ENCODE measurements around the gene YIPF7. TPM values are rescaled to one million over a fixed set of nuclear protein-coding genes. Genes with fewer than 3 reads are reported as not detected.

The YIPF7 gene
- total and polyA plus RNA-seq, 9 of the 15 experiments (the other 6 are each of a cell fraction or from before 2014, with no cell fraction given): 0.14 TPM; not detected in 8

DNA sequence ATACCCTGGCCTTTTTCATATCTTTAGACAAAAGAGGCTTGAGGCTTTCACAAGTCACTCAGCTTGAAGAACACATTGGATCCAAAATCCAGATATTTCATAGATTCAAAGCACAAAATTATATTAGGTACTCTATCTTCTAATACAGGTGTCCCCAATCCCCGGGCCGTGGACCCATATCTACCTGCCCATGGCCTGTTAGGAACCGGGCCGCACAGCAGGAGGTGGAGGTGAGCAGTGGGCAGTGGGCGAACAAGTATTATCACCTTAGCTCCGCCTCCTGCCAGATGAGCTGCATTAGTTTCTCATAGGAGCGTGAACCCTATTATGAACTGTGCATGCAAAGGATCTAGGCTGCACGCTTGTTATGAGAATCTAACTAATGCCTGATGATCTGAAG lies 18.7 kb downstream of the YIPF7 start:
- Histone ChIP-seq H3K36me3 (ENCODE audit: control insufficient read depth, insufficient read depth, low read length) (no peaks in the 10 kb centered on the region), H2AFZ (ENCODE audit: low read depth, low read length) (no peak overlapping the region), H3K79me2 (ENCODE audit: control insufficient read depth, insufficient read depth, low read length) (no peaks in the 10 kb centered on the region), H3K4me1 (replicated peaks in 1 of 2; ENCODE audit: control insufficient read depth in 2 of 2, insufficient read depth in 2 of 2, low read length in 2 of 2) (no peaks in the 10 kb centered on the region), H3K27me3 (ENCODE audit: control insufficient read depth in 2 of 2, insufficient read depth in 2 of 2, low read length in 2 of 2) (no peaks in the 10 kb centered on the region), H4K20me1 (replicated peaks; ENCODE audit: control insufficient read depth, insufficient read depth, low read length) (no peaks in the 10 kb centered on the region), H3K27ac (ENCODE audit: extremely low read depth, low read depth, low read length) (no peak overlapping the region), H3K4me2 (ENCODE audit: insufficient read depth, low read length) (no peak overlapping the region), H3K9me1 (ENCODE audit: control insufficient read depth, insufficient read depth, low read length) (no peaks in the 10 kb centered on the region), H3K9me3 (replicated peaks; ENCODE audit: control insufficient read depth, insufficient read depth, low read depth, low read length) (no peaks in the 10 kb centered on the region), H3K4me3 (no peak overlapping the region), H3K9ac (ENCODE audit: insufficient read depth in 1 of 2, low read depth in 2 of 2, low read length in 2 of 2) (no peak overlapping the region)
- no TSS peak for BruUV-seq (replicated peaks)
- intact Hi-C loops (cut with micrococcal nuclease) (no loop called here), in situ Hi-C loops (cut with MboI) (no loop called here)
- ChIA-PET CTCF (ENCODE audit: low intra/inter-chr PET ratio) (no interaction called here), POLR2A (no interaction called here)
- FAIRE-seq: no peak
- WGBS (ENCODE audit: insufficient coverage, low coverage, missing lambda C conversion rate): 1% methylated on average over 8 of the region's 8 CpGs
- no peak for TF ChIP-seq ZNF146 (CRISPR knock-in tag; IDR thresholded peaks at IDR 0.05; ENCODE audit: unreplicated experiment)
- TF ChIP-seq HDAC6 (IDR thresholded peaks at IDR 0.05; ENCODE audit: low read depth, low read length): no peak
- no peak for TF ChIP-seq HDAC3 (IDR thresholded peaks at IDR 0.05; ENCODE audit: borderline replicate concordance, partially characterized antibody)
- TF ChIP-seq ZSCAN29 (IDR thresholded peaks at IDR 0.05): no peak
- no peak for TF ChIP-seq C11orf30 (IDR thresholded peaks at IDR 0.05; ENCODE audit: low read depth)
- no peak for TF ChIP-seq PPARD (CRISPR knock-in tag; IDR thresholded peaks at IDR 0.05)
- TF ChIP-seq MCM2 (IDR thresholded peaks at IDR 0.05; ENCODE audit: low read depth): no peak
- no peak for TF ChIP-seq TBP (optimal IDR thresholded peaks at IDR 0.05; ENCODE audit: low read depth, low read length)
- no peak for TF ChIP-seq JUN (IDR thresholded peaks at IDR 0.05; ENCODE audit: borderline replicate concordance, low read depth, low read length)
- no peak for TF ChIP-seq JUN (CRISPR knock-in tag; IDR thresholded peaks at IDR 0.05; ENCODE audit: borderline replicate concordance)
- TF ChIP-seq PHF20 (IDR thresholded peaks at IDR 0.05; ENCODE audit: partially characterized antibody): no peak
- TF ChIP-seq HNRNPL (IDR thresholded peaks at IDR 0.05; ENCODE audit: low read depth, low read length): no peak
- TF ChIP-seq, protein P1, sequence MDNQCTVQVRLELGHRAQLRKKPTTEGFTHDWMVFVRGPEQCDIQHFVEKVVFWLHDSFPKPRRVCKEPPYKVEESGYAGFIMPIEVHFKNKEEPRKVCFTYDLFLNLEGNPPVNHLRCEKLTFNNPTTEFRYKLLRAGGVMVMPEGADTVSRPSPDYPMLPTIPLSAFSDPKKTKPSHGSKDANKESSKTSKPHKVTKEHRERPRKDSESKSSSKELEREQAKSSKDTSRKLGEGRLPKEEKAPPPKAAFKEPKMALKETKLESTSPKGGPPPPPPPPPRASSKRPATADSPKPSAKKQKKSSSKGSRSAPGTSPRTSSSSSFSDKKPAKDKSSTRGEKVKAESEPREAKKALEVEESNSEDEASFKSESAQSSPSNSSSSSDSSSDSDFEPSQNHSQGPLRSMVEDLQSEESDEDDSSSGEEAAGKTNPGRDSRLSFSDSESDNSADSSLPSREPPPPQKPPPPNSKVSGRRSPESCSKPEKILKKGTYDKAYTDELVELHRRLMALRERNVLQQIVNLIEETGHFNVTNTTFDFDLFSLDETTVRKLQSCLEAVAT (IDR thresholded peaks at IDR 0.05): no peak
- TF ChIP-seq POU5F1 (IDR thresholded peaks at IDR 0.05; ENCODE audit: borderline replicate concordance, low read depth, low read length, partially characterized antibody): no peak
- no peak for TF ChIP-seq ZBTB8A (IDR thresholded peaks at IDR 0.05; ENCODE audit: partially characterized antibody)
- TF ChIP-seq ZNF436 (CRISPR knock-in tag; IDR thresholded peaks at IDR 0.05): no peak
- no peak for TF ChIP-seq TEAD2 (tag; IDR thresholded peaks at IDR 0.05)
- no peak for TF ChIP-seq ARID1B (IDR thresholded peaks at IDR 0.05)
- TF ChIP-seq CHD2 (IDR thresholded peaks at IDR 0.05; ENCODE audit: low read depth, low read length): no peak
- no peak for TF ChIP-seq ZNF134 (CRISPR knock-in tag; conservative IDR thresholded peaks at IDR 0.05)
- TF ChIP-seq ZBED1 (IDR thresholded peaks at IDR 0.05): no peak
- DNase-seq (ENCODE audit: extremely low read depth in 1 of 4, low spot score in 3 of 4): no peak
- no peak for ATAC-seq
